CD4-positive, alpha-beta T cell (primary cell): ENCODE data around the gene SERINC2. TPM values are rescaled to one million over a fixed set of nuclear protein-coding genes. Genes with fewer than 3 reads are reported as not detected.

Experiments
- ATAC-seq: fragments of 200-7000 bp; cut with Tn5 transposase; one replicate; pipeline ENCODE4 v1.10.0; 2022; ENCODE audit warnings: mild to moderate bottlenecking; ENCODE audit not compliant: poor library complexity
- CTCF ChIA-PET: fragments of 350-600 bp; sonication (Branson Sonifier 250); formaldehyde crosslinking; loops from one replicate; lab custom pipeline; 2021; ENCODE audit warnings: antibody characterized with exemption, inconsistent platforms; lab: Charles Lee
- POLR2A ChIA-PET: fragments of 350-600 bp; sonication (Branson Sonifier 250); formaldehyde crosslinking; loops from one replicate; lab custom pipeline; 2021; ENCODE audit warnings: antibody characterized with exemption, inconsistent platforms; lab: Charles Lee
- DNase-seq, 14 experiments: peaks; one replicate each; pipeline ENCODE4 v3.0.0-alpha.2; 2013 to 2020; ENCODE audit warnings: mixed read lengths in 2 of 14
- H3K27ac ChIP-seq, 2 donors: one replicate each; pipeline versions ENCODE4 v1.5.1 to v1.7.0; 2013; ENCODE audit warnings: low read length in 2 of 2, low read depth in 1 of 2, mild to moderate bottlenecking in 1 of 2
- H3K27me3 ChIP-seq, 2 experiments: 1 replicate in 1 of 2; 2 replicates in 1 of 2; pipeline versions ENCODE4 v1.6.1 to v1.7.0; 2013; ENCODE audit warnings: low read length in 2 of 2, control low read depth in 1 of 2, mild to moderate bottlenecking in 1 of 2, moderate library complexity in 1 of 2; ENCODE audit not compliant: insufficient read depth in 2 of 2, control insufficient read depth in 1 of 2
- H3K36me3 ChIP-seq: one replicate; pipeline ENCODE4 v1.6.1; 2013; ENCODE audit warnings: low read length, control low read depth; ENCODE audit not compliant: insufficient read depth
- H3K4me1 ChIP-seq: one replicate; pipeline ENCODE4 v1.6.1; 2013; ENCODE audit warnings: low read length, control low read depth; ENCODE audit not compliant: insufficient read depth
- H3K4me3 ChIP-seq: one replicate; pipeline ENCODE4 v1.5.1; 2013; ENCODE audit warnings: mild to moderate bottlenecking, low read length, moderate library complexity
- H3K9me3 ChIP-seq, 2 experiments: 1 replicate in 1 of 2; 2 replicates in 1 of 2; pipeline versions ENCODE4 v1.6.1 to v1.7.0; 2013; ENCODE audit warnings: low read length in 2 of 2, mild to moderate bottlenecking in 2 of 2, control low read depth in 1 of 2, moderate library complexity in 1 of 2; ENCODE audit not compliant: control insufficient read depth in 1 of 2, insufficient read depth in 1 of 2
- H3K27ac Mint-ChIP-seq: one replicate; pipeline ENCODE4 v1.8.0; 2020; ENCODE audit warnings: mixed read lengths
- H3K27me3 Mint-ChIP-seq: one replicate; pipeline ENCODE4 v1.8.0; 2021; ENCODE audit warnings: mixed read lengths
- H3K36me3 Mint-ChIP-seq: one replicate; pipeline ENCODE4 v1.8.0; 2021; ENCODE audit warnings: low read depth, mixed read lengths
- H3K4me1 Mint-ChIP-seq: one replicate; pipeline ENCODE4 v1.8.0; 2021; ENCODE audit warnings: low read depth, mixed read lengths
- H3K4me3 Mint-ChIP-seq: one replicate; pipeline ENCODE4 v1.8.0; 2020; ENCODE audit warnings: mild to moderate bottlenecking, mixed read lengths
- H3K9me3 Mint-ChIP-seq: one replicate; pipeline ENCODE4 v1.8.0; 2020; ENCODE audit warnings: mixed read lengths
- intact Hi-C, 2 experiments: fragments of 100-400 bp; cut with DNase I in 1 of 2; cut with micrococcal nuclease in 1 of 2; formaldehyde crosslinking; loops; one replicate each; pipeline versions ENCODE4 v1.15.1 to v1.9.0; 2023 to 2025; cut with DNase I, micrococcal nuclease
- total RNA-seq, 174 experiments: library from RNA in 2 of 174; stranded (reverse) in 2 of 174; gene quantifications; one replicate each; pipeline ENCODE4 v1.2.3 and lab custom pipeline; 2021 to 2026
- TF ChIP-seq, protein P1 (sequence below): fragments of 200-600 bp; IDR thresholded peaks from one replicate; pipeline ENCODE4 v1.8.0; 2022; ENCODE audit warnings: antibody characterized with exemption, mild to moderate bottlenecking

The SERINC2 gene
- total RNA-seq, 2 experiments from 2014 or later = 0.11 TPM; not detected in 1

DNA sequence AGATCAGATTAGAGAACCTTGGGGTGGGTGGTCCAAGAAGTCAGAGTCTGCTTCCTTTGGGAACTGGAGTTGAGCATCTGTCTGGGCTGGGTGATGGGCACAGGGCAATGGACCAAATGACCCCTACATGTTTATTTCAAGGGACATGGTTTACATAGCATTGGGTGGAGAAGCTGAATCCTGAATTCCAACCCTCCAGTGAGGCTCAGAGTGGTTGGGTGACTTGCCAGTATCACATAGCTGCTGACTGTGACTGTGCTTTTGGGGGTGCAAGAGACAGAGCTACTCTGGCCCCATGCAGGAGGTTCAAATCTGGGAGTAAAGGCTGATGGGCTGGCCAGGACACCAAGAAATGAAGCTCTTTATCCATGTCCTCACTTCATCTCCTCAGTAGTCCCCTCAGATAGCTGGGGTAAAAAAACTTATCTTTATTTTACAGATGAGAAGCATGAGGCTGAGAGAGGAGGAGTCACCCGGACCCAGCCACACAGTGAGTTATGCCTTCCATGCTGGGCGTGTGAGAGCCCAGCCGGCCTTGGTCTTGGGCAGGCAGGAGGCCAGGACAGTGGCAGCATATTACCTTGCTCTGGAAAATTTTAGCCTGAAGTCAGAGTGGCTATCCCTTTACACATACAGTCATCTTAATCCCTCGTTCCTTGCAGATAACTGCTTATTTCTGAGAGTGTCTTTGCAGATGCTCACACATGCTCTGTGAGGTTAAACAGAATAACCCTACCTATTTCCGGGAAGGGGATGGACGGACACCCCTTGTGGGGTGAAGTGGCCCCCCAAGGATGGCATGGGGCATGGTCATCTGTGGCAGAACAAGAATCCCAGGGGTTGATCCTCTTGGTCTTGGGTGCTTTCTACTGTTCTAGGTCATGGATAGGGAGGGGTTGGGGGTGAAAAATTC, 2.8 kb upstream of the SERINC2 start:
- H3K4me1 Mint-ChIP-seq = peaks cover 7% of the 10 kb centered on the region
- intact Hi-C loops = no loop called here
- CTCF ChIA-PET = no interaction called here

DNA sequence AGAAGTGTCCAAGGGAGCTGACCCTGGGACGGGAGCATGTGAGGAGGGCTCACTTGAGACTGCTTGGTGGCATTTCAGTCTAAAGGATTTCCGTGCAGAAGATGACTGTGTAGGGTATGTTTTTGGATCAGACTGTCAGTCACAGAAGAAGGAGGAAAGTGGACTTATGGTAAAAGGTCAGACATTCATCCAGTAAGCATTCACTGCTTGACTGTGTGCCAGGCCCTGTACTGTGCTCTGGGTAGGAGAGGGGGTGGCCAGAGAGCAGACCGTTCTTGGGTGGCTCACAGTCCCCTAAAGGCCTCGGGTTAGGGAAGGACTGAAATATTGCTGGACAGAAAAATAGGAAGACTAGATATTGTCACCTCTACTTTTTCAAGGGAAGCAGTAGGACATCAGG, 2.1 kb upstream of the SERINC2 start:
- no peaks in the 10 kb centered on the region for H3K36me3 Mint-ChIP-seq
- no peak for DNase-seq
- H3K27me3 Mint-ChIP-seq = peaks cover 70% of the 10 kb centered on the region
- no peak overlapping the region for H3K27ac Mint-ChIP-seq
- peak overlapping the region; percentile 20 for H3K4me3 Mint-ChIP-seq
- Histone ChIP-seq H3K27ac (no peak overlapping the region), H3K9me3 (no peaks in the 10 kb centered on the region), H3K4me1 (peaks cover 18% of the 10 kb centered on the region), H3K36me3 (no peaks in the 10 kb centered on the region), H3K4me3 (no peak overlapping the region), H3K27me3 (peaks cover 43 to 60% of the 10 kb centered on the region in 2 experiments)
- H3K4me1 Mint-ChIP-seq = peaks cover 7% of the 10 kb centered on the region
- TF ChIP-seq, protein P1, sequence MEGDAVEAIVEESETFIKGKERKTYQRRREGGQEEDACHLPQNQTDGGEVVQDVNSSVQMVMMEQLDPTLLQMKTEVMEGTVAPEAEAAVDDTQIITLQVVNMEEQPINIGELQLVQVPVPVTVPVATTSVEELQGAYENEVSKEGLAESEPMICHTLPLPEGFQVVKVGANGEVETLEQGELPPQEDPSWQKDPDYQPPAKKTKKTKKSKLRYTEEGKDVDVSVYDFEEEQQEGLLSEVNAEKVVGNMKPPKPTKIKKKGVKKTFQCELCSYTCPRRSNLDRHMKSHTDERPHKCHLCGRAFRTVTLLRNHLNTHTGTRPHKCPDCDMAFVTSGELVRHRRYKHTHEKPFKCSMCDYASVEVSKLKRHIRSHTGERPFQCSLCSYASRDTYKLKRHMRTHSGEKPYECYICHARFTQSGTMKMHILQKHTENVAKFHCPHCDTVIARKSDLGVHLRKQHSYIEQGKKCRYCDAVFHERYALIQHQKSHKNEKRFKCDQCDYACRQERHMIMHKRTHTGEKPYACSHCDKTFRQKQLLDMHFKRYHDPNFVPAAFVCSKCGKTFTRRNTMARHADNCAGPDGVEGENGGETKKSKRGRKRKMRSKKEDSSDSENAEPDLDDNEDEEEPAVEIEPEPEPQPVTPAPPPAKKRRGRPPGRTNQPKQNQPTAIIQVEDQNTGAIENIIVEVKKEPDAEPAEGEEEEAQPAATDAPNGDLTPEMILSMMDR = no peak
- CTCF ChIA-PET = no interaction called here
- intact Hi-C loops = no loop called here
- POLR2A ChIA-PET = no interaction called here
- ATAC-seq = no peak
- no peaks in the 10 kb centered on the region for H3K9me3 Mint-ChIP-seq

More for the DNA sequence above, 2.8 kb upstream of the SERINC2 start:
- Mint-ChIP-seq H3K9me3 (no peaks in the 10 kb centered on the region), H3K27ac (no peak overlapping the region), H3K4me3 (no peak overlapping the region), H3K27me3 (peaks cover 64% of the 10 kb centered on the region), H3K36me3 (no peaks in the 10 kb centered on the region)
- Histone ChIP-seq H3K4me3 (no peak overlapping the region), H3K27me3 (peaks cover 36 to 54% of the 10 kb centered on the region in 2 experiments), H3K36me3 (no peaks in the 10 kb centered on the region), H3K4me1 (peaks cover 18% of the 10 kb centered on the region), H3K9me3 (no peaks in the 10 kb centered on the region), H3K27ac (no peak overlapping the region)
- ATAC-seq = no peak
- TF ChIP-seq, protein P1 = no peak
- DNase-seq = no peak
- POLR2A ChIA-PET = no interaction called here

DNA sequence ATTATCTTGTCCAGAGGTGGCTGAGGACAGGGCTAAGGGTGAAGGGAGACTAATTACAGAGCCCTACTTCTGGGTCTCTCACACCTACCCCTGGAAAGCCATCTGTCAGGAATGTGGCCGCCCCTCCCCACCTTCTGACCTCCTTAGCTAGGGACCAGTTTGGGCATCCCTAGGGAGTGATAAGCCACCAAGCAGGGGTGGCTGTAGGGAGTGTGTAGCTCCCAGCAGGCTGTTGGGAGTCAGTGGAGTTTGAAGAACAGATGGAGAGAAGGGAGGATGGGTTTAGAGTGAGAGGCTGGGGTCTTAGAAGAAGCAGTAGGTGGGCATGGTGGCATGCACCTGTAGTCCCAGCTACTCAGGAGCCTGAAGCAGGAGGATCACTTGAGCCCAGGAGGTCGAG, 808 bp upstream of the SERINC2 start:
- ATAC-seq (no peak), DNase-seq (no peak)
- Mint-ChIP-seq H3K4me1 (peaks cover 7% of the 10 kb centered on the region), H3K9me3 (no peaks in the 10 kb centered on the region), H3K4me3 (peak overlapping the region; percentile 78), H3K27me3 (peaks cover 81% of the 10 kb centered on the region), H3K36me3 (no peaks in the 10 kb centered on the region), H3K27ac (no peak overlapping the region)
- ChIA-PET POLR2A (interaction anchor here (0.6 to 1.0 kb wide), 2 partner anchors 17 to 260 kb away, joined by 3 read pairs; no protein-coding TSS in a partner anchor), CTCF (no interaction called here)
- no peaks in the 10 kb centered on the region for H3K36me3 ChIP-seq
- H3K27me3 ChIP-seq = peaks cover 45 to 66% of the 10 kb centered on the region in 2 experiments
- peaks cover 18% of the 10 kb centered on the region for H3K4me1 ChIP-seq
- H3K4me3 ChIP-seq = no peak overlapping the region
- intact Hi-C loops = no loop called here
- TF ChIP-seq, protein P1 = no peak
- H3K9me3 ChIP-seq = no peaks in the 10 kb centered on the region
- no peak overlapping the region for H3K27ac ChIP-seq
